B cell (primary cell): ENCODE results near the gene TEKT5. TPM values are rescaled to one million over a fixed set of nuclear protein-coding genes. Genes with fewer than 3 reads are reported as not detected.

Experiments
- ATAC-seq: fragments of 200-7000 bp; cut with Tn5 transposase; one replicate; pipeline ENCODE4 v1.10.0; 2021; ENCODE audit warnings: low read depth, mild to moderate bottlenecking, moderate number of reproducible peaks, moderate library complexity
- CTCF ChIA-PET: fragments of 350-600 bp; sonication (Branson Sonifier 250); formaldehyde crosslinking; loops from one replicate; lab custom pipeline; 2021; ENCODE audit warnings: antibody characterized with exemption, inconsistent platforms; lab: Charles Lee
- POLR2A ChIA-PET: fragments of 350-600 bp; sonication (Branson Sonifier 250); formaldehyde crosslinking; loops from one replicate; lab custom pipeline; 2021; ENCODE audit warnings: antibody characterized with exemption; lab: Charles Lee
- DNase-seq: peaks from one replicate; pipeline ENCODE4 v3.0.0; 2013
- H2AFZ ChIP-seq: 2 replicates; pipeline ENCODE4 v1.6.1; 2012; ENCODE audit warnings: mild to moderate bottlenecking, low read depth, low read length; ENCODE audit not compliant: insufficient read depth, poor library complexity, severe bottlenecking
- H3K27ac ChIP-seq, 2 donors: 1 replicate in 1 of 2; 2 replicates in 1 of 2; pipeline ENCODE4 v1.5.1; 2012 to 2013; ENCODE audit warnings: low read length in 2 of 2, mild to moderate bottlenecking in 2 of 2, moderate library complexity in 1 of 2
- H3K27me3 ChIP-seq, 4 experiments: fragments of 200-600 bp in 1 of 4; sonication (generic) in 1 of 4; replicated peaks in 1 of 4; 1 replicate in 2 of 4; 2 replicates in 2 of 4; pipeline versions ENCODE4 v1.6.1 to v1.7.0; 2013 to 2016; ENCODE audit warnings: low read length in 3 of 4, mild to moderate bottlenecking in 2 of 4, mixed read lengths in 1 of 4, moderate library complexity in 1 of 4; ENCODE audit not compliant: insufficient read depth in 4 of 4, control insufficient read depth in 3 of 4; ENCODE audit errors: control extremely low read depth in 1 of 4
- H3K36me3 ChIP-seq, 2 experiments: replicated peaks in 1 of 2; 1 replicate in 1 of 2; 2 replicates in 1 of 2; pipeline versions ENCODE4 v1.6.1 to v1.7.1; 2013; ENCODE audit warnings: low read length in 1 of 2; ENCODE audit not compliant: insufficient read depth in 2 of 2, control insufficient read depth in 1 of 2; ENCODE audit errors: control extremely low read depth in 1 of 2, extremely low read depth in 1 of 2
- H3K4me1 ChIP-seq, 2 donors: fragments of 200-600 bp in 1 of 2; sonication (generic) in 1 of 2; 1 replicate in 1 of 2; 2 replicates in 1 of 2; pipeline versions ENCODE4 v1.5.1 to v1.6.1; 2013 to 2017; ENCODE audit warnings: low read length in 2 of 2; ENCODE audit not compliant: control insufficient read depth in 2 of 2, insufficient read depth in 2 of 2
- H3K4me2 ChIP-seq: replicated peaks from 2 replicates; pipeline ENCODE3; 2012; ENCODE audit warnings: mild to moderate bottlenecking, low read depth, low read length; ENCODE audit not compliant: poor library complexity, severe bottlenecking
- H3K4me3 ChIP-seq, 5 experiments: fragments of 200-600 bp in 1 of 5; sonication (generic) in 1 of 5; 1 replicate in 3 of 5; 2 replicates in 2 of 5; pipeline versions ENCODE4 v1.5.1 to v1.7.0; 2011 to 2016; ENCODE audit warnings: low read length in 4 of 5, mild to moderate bottlenecking in 4 of 5, low read depth in 2 of 5, control low read depth in 1 of 5, moderate library complexity in 1 of 5; ENCODE audit not compliant: insufficient read depth in 1 of 5; ENCODE audit errors: control extremely low read depth in 1 of 5, extremely low read depth in 1 of 5
- H3K79me2 ChIP-seq: fragments of 200-600 bp; sonication (generic); one replicate; pipeline ENCODE4 v1.6.0; 2016; ENCODE audit warnings: low read length; ENCODE audit not compliant: control insufficient read depth, insufficient read depth
- H3K9ac ChIP-seq: fragments of 200-600 bp; sonication (generic); 2 replicates; pipeline ENCODE4 v1.6.1; 2017; ENCODE audit warnings: mild to moderate bottlenecking, low read length, moderate library complexity
- H3K9me3 ChIP-seq, 3 donors: one replicate each; pipeline versions ENCODE4 v1.6.1 to v1.7.1; 2013; ENCODE audit warnings: low read length in 2 of 3; ENCODE audit not compliant: control insufficient read depth in 2 of 3, insufficient read depth in 1 of 3; ENCODE audit errors: control extremely low read depth in 1 of 3
- H4K20me1 ChIP-seq: 2 replicates; pipeline ENCODE4 v1.6.0; 2012; ENCODE audit warnings: mild to moderate bottlenecking, low read length; ENCODE audit not compliant: insufficient read depth, control insufficient read depth, poor library complexity, severe bottlenecking
- H3K27ac Mint-ChIP-seq: one replicate; pipeline ENCODE4 v1.8.0; 2021; ENCODE audit warnings: mixed read lengths
- H3K27me3 Mint-ChIP-seq: one replicate; pipeline ENCODE4 v1.8.0; 2021; ENCODE audit warnings: mixed read lengths
- H3K4me1 Mint-ChIP-seq: one replicate; pipeline ENCODE4 v1.8.0; 2021; ENCODE audit warnings: mixed read lengths
- H3K4me3 Mint-ChIP-seq: one replicate; pipeline ENCODE4 v1.8.0; 2021; ENCODE audit warnings: mixed read lengths
- H3K9me3 Mint-ChIP-seq: one replicate; pipeline ENCODE4 v1.8.0; 2022; ENCODE audit warnings: mixed read lengths; ENCODE audit not compliant: insufficient read depth
- CTCF ChIP-seq: fragments of 200-600 bp; IDR thresholded peaks from one replicate; pipeline ENCODE4 v1.8.0; 2022; ENCODE audit warnings: antibody characterized with exemption, mild to moderate bottlenecking
- EZH2 ChIP-seq: IDR thresholded peaks from 2 replicates; pipeline ENCODE4 v1.6.1; 2012; ENCODE audit warnings: borderline replicate concordance, low read depth, mild to moderate bottlenecking, moderate library complexity, low read length; ENCODE audit not compliant: insufficient read depth, poor library complexity, severe bottlenecking
- WGBS: methylation state at CpG from one replicate; pipeline ENCODE4 v1.1.5; 2013; ENCODE audit warnings: missing lambda C conversion rate; ENCODE audit not compliant: insufficient coverage; 5-methylcytosine and 5-hydroxymethylcytosine counted together
- intact Hi-C: fragments of 100-400 bp; cut with micrococcal nuclease; formaldehyde crosslinking; loops from one replicate; pipeline ENCODE4 v1.10.0; 2022
- polyA plus RNA-seq: library from polyadenylated mRNA; depleted of rRNA; stranded (reverse); fragments of >200 nt; gene quantifications from 2 replicates; pipeline ENCODE4 v1.2.3, GENCODE V29; 2012
- total RNA-seq, 2 donors: library from RNA; stranded (reverse); fragments of 120-200 nt in 1 of 2; gene quantifications; 1 replicate in 1 of 2; 2 replicates in 1 of 2; pipeline versions ENCODE4 v1.2.3 to v1.2.4, GENCODE V29; 2013 to 2022

TEKT5 gene
- total and polyA plus RNA-seq, 2 donors (not counting 1 experiment from before 2014, with no cell fraction given) = 0.42 to 0.57 TPM

- Mint-ChIP-seq H3K4me3 (no peak overlapping the region), H3K27ac (no peak overlapping the region), H3K4me1 (peaks cover 2% of the 10 kb centered on the region), H3K9me3 (no peaks in the 10 kb centered on the region), H3K27me3 (peaks cover 21% of the 10 kb centered on the region)
- ATAC-seq (no peak), DNase-seq (no peak)
- CTCF ChIA-PET = no interaction called here
- H2AFZ ChIP-seq = no peak overlapping the region
- no peak for TF ChIP-seq EZH2
- no peak for TF ChIP-seq CTCF
- intact Hi-C loops = no loop called here
- H4K20me1 ChIP-seq = no peaks in the 10 kb centered on the region
- no peaks in the 10 kb centered on the region for H3K27me3 ChIP-seq
- H3K4me1 ChIP-seq = no peaks in the 10 kb centered on the region
- POLR2A ChIA-PET = no interaction called here
- no peak overlapping the region for H3K4me2 ChIP-seq
- H3K4me3 ChIP-seq = no peak overlapping the region
- no peaks in the 10 kb centered on the region for H3K9me3 ChIP-seq
- no peak overlapping the region for H3K9ac ChIP-seq
- H3K27ac ChIP-seq = no peak overlapping the region
- 100% methylated on average over 1 of the region's 4 CpGs for WGBS
- H3K79me2 ChIP-seq = no peaks in the 10 kb centered on the region
- H3K36me3 ChIP-seq = no peaks in the 10 kb centered on the region
Observed at GRCh38 chr16:10663744-10664143, 31.0 kb downstream of the TEKT5 start.

GRCh38 chr16:10663146-10663545 lies 31.6 kb downstream of the TEKT5 start:
- Histone ChIP-seq H3K27me3 (no peaks in the 10 kb centered on the region), H3K36me3 (no peaks in the 10 kb centered on the region), H3K4me2 (no peak overlapping the region), H2AFZ (no peak overlapping the region), H3K4me3 (no peak overlapping the region), H4K20me1 (no peaks in the 10 kb centered on the region), H3K4me1 (no peaks in the 10 kb centered on the region), H3K27ac (no peak overlapping the region), H3K79me2 (no peaks in the 10 kb centered on the region), H3K9ac (no peak overlapping the region), H3K9me3 (no peaks in the 10 kb centered on the region)
- no peak overlapping the region for H3K4me3 Mint-ChIP-seq
- peaks cover 2% of the 10 kb centered on the region for H3K4me1 Mint-ChIP-seq
- POLR2A ChIA-PET = no interaction called here
- no peak for ATAC-seq
- peaks cover 25% of the 10 kb centered on the region for H3K27me3 Mint-ChIP-seq
- CTCF ChIA-PET = no interaction called here
- WGBS = 100% methylated on average over 1 of the region's 1 CpG
- no peak for DNase-seq
- TF ChIP-seq CTCF (no peak), EZH2 (no peak)
- no peak overlapping the region for H3K27ac Mint-ChIP-seq
- intact Hi-C loops = no loop called here
- H3K9me3 Mint-ChIP-seq = no peaks in the 10 kb centered on the region
